Astrocyte of the cerebellum (primary cell): Measurements from ENCODE around the gene APOBEC3A.
A peak's percentile ranks its signal among the peaks of the same experiment; 100 is the strongest.
"Not testable (repeated sequence)": the region's sequence is repeated elsewhere in the genome, so short reads cannot be mapped to it uniquely, and the experiment has no call there.

Experiments
- DNase-seq: peaks from one replicate; pipeline ENCODE4 v3.0.0-alpha.2; 2011; ENCODE audit warnings: low read depth
- H3K4me3 ChIP-seq: 2 replicates; pipeline ENCODE4 v1.5.1; 2011; ENCODE audit warnings: mild to moderate bottlenecking, low read depth, low read length, moderate library complexity
- in situ Hi-C: cut with HindIII; loops from 2 replicates; pipeline ENCODE4 v1.10.0; 2017; ENCODE audit warnings: low sequenced_read_pairs
- TF ChIP-seq, protein P1 (sequence below): IDR thresholded peaks from 2 replicates; pipeline ENCODE4 v1.5.1; 2012; ENCODE audit warnings: low read length, low read depth, moderate library complexity, mild to moderate bottlenecking; ENCODE audit errors: missing control alignments

The APOBEC3A gene

DNA sequence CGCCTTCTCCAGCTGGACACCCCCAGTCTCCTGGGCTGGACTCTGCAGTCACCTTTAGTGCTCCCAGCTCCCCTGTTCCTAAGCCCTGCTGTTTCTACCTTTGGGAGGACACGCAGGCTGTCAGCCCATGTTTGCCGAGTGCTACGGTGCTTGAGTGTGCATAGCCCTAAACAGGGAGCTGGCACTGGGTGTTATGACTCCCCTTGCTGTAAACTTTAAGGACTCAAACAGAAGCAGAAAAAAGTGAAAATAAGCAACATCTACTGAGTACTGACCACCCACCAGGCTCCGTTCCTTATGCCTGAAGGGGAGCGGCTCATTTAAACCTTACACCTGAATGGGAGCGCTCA, 17.4 kb downstream of the APOBEC3A start:
- H3K4me3 ChIP-seq, result no peak overlapping the region
- DNase-seq, result no peak
- TF ChIP-seq, protein P1, sequence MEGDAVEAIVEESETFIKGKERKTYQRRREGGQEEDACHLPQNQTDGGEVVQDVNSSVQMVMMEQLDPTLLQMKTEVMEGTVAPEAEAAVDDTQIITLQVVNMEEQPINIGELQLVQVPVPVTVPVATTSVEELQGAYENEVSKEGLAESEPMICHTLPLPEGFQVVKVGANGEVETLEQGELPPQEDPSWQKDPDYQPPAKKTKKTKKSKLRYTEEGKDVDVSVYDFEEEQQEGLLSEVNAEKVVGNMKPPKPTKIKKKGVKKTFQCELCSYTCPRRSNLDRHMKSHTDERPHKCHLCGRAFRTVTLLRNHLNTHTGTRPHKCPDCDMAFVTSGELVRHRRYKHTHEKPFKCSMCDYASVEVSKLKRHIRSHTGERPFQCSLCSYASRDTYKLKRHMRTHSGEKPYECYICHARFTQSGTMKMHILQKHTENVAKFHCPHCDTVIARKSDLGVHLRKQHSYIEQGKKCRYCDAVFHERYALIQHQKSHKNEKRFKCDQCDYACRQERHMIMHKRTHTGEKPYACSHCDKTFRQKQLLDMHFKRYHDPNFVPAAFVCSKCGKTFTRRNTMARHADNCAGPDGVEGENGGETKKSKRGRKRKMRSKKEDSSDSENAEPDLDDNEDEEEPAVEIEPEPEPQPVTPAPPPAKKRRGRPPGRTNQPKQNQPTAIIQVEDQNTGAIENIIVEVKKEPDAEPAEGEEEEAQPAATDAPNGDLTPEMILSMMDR, result no peak
- in situ Hi-C loops, result no loop called here

DNA sequence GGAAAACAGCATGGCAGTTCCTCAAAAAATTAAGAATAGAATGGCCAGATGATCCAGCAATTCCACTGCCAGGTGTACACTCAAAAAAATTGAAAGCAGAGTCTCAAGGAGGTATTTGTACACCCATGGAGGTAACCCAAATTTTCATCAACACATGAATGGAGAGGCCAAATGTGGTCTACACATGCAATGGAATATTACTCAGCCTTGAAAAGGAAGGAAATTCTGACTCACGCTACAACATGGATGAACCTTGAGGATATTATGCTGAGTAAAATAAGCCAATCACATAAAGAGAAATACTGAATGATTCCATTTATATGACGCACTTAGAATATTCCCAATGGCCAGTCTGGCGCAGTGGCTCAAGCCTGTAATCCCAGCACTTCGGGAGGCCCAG, 19.9 kb downstream of the APOBEC3A start:
- H3K4me3 ChIP-seq, DNase-seq, in situ Hi-C loops: not testable (repeated sequence)

DNA sequence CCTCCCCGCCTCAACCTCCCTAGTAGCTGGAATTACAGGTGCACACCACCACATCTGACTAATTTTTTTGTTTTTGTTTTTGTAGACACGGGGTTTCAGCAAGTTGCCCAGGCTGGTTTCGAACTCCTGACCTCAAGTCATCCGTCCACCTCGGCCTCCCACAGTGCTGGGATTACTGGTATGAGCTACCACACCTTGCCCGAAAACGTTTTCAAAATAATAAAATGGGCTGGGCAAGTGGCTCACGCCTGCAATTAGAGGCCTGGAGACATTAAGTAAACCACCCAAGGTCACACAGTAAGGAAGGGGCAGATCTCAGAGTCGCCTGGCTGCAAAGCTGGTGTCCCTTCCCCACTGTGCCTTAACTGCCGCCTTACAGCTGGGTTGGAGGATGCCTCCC, 23.2 kb downstream of the APOBEC3A start:
- in situ Hi-C loops, H3K4me3 ChIP-seq, DNase-seq: not testable (repeated sequence)

DNA sequence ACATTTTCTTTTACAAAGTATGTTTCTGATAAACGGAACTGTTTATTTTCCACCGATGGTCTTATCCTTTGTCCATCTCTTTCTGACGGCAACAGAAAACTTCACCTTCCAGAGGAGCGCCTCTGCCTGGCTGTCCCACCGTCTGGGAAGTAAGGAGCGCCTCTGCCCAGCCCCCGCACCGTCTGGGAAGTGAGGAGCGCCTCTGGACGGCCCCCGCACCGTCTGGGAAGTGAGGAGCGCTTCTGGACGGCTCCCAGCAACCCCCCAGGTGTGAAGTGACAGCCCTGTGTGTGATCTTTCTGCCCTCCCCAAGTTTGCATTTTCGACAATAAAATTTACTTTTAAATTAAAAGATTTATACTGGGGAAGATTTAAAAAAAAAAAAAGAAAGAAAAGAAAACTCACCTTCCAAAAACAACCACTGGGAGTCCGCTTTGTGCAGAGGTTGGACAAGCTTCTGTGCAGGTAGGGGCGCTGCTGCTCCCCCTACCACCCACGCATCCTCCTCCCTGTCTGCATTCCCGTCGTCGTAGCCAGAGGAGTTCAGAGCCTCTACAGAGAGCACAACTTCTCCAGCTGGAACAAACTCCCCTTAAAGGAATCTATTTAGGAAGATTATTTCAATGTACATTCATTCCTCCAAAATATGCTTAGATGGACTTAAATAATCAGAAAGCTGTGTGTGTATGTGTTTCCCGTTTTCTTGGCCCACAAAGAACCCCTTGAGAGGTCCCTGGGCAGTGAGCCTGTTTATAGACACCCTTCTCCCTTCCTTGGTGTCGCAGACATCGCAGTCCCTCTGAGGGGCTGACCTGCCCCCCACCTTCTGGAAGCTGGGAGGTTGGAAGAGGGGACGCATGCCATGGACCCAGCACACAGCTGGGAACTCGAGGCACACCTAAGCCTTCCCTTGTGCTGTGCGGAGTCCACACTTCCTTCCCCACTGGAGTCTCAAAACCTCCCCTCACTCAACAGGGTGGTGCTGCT, 23.9 kb downstream of the APOBEC3A start:
- TF ChIP-seq, protein P1, result peak; percentile 27
- in situ Hi-C loops, result no loop called here
- no peak for DNase-seq
- no peak overlapping the region for H3K4me3 ChIP-seq

DNA sequence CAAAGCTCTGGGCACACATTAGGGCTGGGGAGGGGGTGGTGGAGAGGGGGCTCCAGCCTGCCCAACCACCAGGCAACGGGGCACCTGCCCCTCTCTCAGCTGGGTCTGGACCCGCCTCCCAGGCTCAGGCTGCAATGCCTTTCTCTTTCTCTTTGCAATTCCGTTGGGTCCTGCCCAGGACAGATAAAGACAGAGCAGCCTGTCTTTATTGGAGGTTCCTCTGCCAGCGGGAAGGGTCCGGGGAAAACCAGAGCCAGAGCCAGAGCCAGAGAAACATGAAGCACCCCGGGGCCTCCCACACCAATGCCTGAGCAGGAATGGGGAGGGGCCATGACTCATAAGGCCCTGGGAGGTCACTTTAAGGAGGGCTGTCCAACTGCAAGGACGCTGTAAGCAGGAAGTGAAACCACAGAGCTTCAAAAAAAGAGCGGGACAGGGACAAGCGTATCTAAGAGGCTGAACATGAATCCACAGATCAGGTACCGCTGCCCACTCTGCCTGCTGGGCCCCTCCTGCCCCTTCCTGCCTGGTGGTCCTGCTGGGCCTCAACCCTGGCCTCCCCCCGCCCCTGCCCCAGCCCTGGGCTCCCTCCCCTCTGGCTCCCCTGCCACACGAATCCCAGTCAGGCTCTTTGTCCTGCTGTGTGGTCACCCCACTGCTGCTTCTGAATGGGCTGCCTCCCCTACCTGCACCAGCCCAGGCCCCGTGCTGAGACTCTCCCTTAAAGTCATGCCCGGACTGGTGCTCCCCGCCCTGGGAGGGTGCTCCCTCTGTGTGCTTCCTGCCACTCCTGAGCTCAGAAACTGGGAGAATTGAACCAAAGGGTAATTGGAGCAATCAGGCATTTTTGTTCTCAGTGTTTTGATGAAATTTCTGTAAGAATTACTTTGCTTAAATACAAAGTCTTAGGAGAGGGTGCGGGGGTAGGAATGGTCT, 24.9 kb downstream of the APOBEC3A start, which contains the start of gene APOBEC3B:
APOBEC3B (plus strand) TSS at position 356 of the 936 bp plus-strand sequence; CDS start at position 463, 107 bp downstream.
- peak; percentile 66 for DNase-seq
- TF ChIP-seq, protein P1, result no peak
- H3K4me3 ChIP-seq, result peak within 1 kb of the TSS; percentile 23
- in situ Hi-C loops, result no loop called here

DNA sequence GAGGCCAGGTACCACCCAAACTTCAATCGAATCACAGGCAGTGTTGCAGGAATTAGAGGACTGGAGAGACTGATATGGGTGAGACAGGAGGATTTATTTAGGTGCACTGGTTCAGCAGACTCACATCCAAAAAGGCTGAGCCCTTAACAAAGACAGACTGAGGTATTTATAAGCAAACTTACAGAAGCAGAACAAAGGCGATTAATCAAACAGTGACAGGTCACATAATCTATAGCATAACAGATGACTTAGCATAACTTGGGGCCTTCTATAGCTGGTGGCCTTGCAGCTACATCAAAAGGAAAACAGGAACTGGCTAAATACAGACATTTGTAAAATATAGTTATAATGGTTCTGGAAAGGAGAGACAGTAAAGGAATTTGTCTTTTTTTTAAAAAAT, 26.8 kb downstream of the APOBEC3A start:
- no peak overlapping the region for H3K4me3 ChIP-seq
- in situ Hi-C loops, result no loop called here
- TF ChIP-seq, protein P1, result no peak
- DNase-seq, result no peak

DNA sequence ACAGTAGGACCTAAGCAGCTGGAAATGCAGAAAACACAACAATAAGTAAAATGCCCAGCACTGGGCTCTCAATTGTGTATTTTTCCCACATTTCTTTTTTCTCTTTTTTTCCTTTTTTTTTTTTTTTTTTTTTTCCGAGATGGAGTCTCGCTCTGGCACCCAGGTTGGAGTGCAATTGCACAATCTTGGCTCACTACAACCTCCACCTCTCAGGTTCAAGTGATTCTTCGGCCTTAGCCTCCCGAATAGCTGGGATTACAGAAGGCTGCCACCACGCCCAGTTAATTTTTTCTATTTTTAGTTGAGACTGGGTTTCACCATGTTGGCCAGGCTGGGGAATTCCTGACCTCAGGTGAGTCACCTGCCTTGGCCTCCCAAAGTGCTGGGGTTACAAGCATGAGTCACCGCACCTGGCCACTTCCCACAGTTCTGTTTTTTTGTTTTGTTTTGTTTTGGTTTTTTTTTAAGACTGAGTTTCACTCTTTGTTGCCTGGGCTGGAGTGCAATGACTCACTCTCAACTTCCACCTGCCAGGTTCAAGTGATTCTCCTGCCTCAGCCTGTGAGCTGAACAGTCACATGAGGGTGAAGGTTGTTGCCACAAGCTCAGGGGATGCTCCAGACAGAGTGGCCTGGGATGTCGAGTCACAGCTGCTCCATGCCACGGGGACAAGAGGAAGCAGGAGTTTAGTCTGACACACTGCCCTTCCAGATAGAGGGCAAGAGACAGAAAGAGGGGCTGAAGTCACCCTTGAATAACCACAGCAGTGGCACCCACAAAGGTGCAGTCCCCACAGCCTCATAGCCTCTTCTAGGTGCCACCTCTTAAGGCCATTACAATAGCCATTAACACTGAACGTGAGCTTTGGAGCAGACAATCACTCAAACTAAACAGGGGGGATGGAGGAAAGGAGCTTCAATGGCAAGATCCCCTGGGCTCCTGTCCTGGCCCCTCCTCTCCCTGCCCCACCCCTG, 27.7 kb downstream of the APOBEC3A start:
- DNase-seq, result not testable (repeated sequence)

More for the DNA sequence above, 27.7 kb downstream of the APOBEC3A start:
- H3K4me3 ChIP-seq, in situ Hi-C loops: not testable (repeated sequence)
